SJSA1 (cell line): ENCODE data around the gene WDR72. TPM values are rescaled to one million over a fixed set of nuclear protein-coding genes. Genes with fewer than 3 reads are reported as not detected.

Source experiments
- DNase-seq, 2 experiments: peaks; one replicate each; pipeline ENCODE4 v3.0.0-alpha.2; 2015 to 2020; ENCODE audit warnings: low spot score in 2 of 2, low read depth in 1 of 2
- H3K27ac ChIP-seq: fragments of 250-450 bp; sonication (Bioruptor Pico); 2 replicates; pipeline ENCODE4 v1.5.1; 2020; ENCODE audit warnings: mild to moderate bottlenecking, moderate library complexity
- H3K27me3 ChIP-seq: fragments of 250-450 bp; sonication (Bioruptor Pico); replicated peaks from 2 replicates; pipeline ENCODE4 v1.5.1; 2020; ENCODE audit warnings: mild to moderate bottlenecking, moderate library complexity
- H3K36me3 ChIP-seq: fragments of 250-450 bp; sonication (Bioruptor Pico); 2 replicates; pipeline ENCODE4 v1.5.1; 2020; ENCODE audit warnings: mild to moderate bottlenecking
- H3K4me1 ChIP-seq: fragments of 250-450 bp; sonication (Bioruptor Pico); replicated peaks from 2 replicates; pipeline ENCODE4 v1.6.1; 2021; ENCODE audit warnings: mild to moderate bottlenecking
- H3K4me3 ChIP-seq: fragments of 250-450 bp; sonication (Bioruptor Pico); 2 replicates; pipeline ENCODE4 v1.5.1; 2020; ENCODE audit warnings: mild to moderate bottlenecking
- H3K9me3 ChIP-seq: fragments of 250-450 bp; sonication (Bioruptor Pico); replicated peaks from 2 replicates; pipeline ENCODE4 v1.5.1; 2020; ENCODE audit warnings: mild to moderate bottlenecking
- total RNA-seq: library from RNA; depleted of rRNA; stranded (reverse); fragments of >200 nt; shearing (Covaris generic); gene quantifications from 2 replicates; pipeline ENCODE4 v1.2.3, GENCODE V29; 2014; rRNA removed

WDR72 gene
- total RNA-seq, 1 experiment from 2014 or later: not detected

- no peaks in the 10 kb centered on the region for H3K9me3 ChIP-seq
- H3K4me3 ChIP-seq: no peak overlapping the region
- H3K27ac ChIP-seq: no peak overlapping the region
- DNase-seq: no peak
- H3K4me1 ChIP-seq: no peaks in the 10 kb centered on the region
- no peaks in the 10 kb centered on the region for H3K27me3 ChIP-seq
- no peaks in the 10 kb centered on the region for H3K36me3 ChIP-seq
Measured at GRCh38 chr15:53469422-53469821, 290.0 kb downstream of the WDR72 start.

Other genes starting within 250 kb of the WDR72 start
- gene UNC13C, start 218.8 kb upstream of the WDR72 start, total RNA-seq: not detected in 2 replicates